ENCODE data around the gene SPACA7.

Gene SPACA7

DNA sequence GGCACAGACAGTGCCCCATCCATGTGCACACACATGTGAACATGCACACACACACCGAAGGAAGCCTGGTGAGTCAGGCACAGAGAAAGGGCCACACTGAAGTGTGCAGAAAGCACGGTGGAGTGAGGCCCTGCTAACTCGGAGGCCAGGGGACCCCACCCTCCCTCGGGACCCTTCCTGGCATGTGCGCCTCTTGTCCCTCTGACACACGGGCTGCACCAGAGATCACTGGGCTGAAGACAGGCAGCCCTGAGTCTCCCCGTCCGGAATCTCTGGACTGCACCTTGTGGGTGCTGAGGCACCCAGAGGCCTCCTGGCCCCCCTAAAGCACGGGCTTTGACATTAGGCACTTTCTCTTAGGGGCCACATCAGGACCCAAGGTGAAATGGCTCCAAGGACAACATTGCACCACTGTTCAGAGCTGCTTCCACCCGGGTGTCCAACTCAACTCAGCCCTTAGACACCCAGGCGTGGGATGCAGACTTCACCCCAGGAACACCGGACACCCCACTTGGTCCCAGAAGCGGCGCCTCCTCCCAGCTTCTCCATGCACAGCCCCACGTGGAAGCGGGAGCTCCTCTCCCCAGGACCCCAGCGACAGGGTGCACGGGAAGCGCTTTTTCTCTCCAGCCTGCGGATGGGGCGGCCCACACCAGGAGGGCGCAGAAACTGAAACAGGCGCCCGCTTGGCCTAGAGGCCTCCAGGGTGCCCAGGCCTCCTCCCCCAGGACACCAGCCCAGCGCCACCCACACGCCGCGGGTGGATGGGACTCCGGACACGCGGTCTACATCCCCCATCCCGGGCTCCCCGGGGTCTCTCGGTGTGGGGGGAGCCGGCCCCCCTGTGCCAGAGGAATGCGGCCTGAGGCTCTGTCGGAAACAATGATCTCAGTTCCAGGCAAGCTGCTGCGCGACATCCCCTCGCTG lies 90.2 kb downstream of the SPACA7 start:
- no peak for DNase-seq

DNA sequence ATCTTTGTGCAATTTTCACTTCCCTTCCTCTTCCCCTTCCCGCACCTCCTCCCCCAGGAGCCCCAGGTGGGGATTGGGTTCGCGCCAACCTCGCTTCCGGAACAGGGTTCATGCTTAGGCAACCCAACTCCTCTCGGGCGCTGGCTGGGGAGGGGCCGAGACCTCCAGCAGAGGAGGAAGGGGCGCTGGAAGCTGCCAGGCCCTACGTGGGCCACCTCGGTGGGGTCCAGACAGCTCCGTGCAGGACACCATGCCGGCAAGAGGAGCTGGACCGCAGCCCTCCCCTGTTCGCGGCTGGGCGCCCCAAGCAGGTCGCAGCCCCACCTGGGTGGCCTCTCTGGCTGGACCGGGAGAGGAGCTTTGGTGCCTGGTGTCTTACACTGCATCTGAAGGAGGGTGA lies 91.1 kb downstream of the SPACA7 start:
- DNase-seq: no peak

DNA sequence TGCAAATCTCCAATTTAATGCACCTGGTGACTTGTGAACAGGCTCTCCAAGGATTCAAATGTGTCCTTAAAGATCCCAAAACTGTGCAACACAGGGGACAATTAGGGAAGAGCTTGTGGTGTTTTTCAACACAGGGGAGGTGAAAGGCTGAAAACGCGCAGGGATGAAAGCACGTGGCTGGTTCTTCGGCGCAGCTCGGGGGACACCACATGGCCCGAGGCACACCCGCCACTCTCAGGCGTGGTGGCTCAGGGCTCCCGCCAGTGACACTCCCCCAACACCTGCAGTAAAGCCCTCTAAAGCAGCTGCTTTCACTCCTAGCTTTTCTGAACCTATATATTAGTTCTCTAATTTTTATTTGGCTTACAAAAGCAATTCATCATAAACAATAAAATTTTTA lies 91.9 kb downstream of the SPACA7 start:
- DNase-seq: no peak

DNA sequence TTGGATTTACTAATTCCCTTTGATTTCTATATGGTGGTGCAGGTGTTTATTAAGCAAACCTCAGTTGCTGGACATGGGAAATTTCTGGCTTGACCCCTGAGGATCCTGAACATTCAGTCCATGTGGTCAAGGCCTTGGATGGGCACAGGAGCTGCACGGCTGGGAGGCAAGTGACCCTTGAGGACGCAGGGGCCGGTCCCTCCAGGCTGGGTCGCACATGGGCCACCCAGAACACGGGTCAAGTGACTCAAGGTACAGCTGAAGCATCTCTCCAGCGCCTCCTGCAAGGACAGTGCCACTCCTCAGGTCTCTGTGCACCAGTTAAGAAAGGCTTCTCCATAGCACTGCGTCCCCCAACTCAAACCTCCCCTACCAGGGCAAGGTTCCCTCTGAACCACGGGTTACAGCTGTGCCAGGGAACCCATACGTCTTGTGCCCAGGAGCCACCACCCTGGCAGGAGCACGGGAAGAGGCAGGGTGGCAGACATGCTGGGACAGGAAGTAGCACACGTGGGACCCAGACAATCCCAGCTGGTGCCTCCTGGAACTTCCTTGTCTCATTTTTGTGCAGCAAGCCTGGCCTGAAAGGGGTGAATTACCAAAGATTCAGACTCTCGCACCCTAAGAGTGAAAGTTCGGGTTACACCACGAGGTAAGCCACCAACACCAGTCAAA lies 93.1 kb downstream of the SPACA7 start:
- DNase-seq: no peak

DNA sequence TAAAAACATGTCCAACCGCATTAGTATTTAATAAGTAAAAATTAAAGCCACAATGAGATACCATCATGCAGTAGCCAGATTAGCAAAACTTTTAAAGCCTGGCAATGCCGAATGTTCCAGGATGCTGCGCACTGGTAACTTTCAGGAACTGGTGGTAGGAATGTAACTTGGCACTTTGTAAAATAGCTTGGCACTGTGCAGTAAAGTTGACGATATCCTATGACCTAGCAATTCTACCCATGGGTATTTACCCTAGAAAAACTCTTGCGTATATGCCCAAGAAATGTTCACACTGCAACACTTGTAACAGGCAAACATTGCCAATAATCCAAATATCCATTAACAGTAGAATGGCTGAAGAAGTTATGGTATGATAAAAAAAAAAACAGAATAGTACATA lies 97.7 kb downstream of the SPACA7 start:
- DNase-seq: no peak

DNA sequence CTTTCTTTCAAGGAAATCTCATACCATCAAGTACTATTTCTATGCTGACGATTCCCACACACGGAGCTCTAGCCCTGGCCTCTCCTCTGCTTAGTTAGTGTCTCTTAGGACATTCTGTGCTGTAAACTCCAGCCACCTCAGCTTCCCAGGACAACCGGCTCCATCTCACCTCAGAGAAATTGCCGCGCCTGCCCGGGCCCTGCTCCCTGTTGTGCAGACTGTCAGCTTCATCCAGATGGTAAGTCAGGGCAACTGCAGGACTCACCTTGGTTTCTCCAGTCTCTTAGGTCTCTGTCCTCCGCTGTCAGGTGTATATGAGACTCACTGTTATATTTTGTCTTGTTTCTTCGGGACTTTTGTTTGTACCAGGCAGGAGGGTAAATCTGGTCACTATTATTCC lies 98.7 kb downstream of the SPACA7 start:
- DNase-seq: no peak

DNA sequence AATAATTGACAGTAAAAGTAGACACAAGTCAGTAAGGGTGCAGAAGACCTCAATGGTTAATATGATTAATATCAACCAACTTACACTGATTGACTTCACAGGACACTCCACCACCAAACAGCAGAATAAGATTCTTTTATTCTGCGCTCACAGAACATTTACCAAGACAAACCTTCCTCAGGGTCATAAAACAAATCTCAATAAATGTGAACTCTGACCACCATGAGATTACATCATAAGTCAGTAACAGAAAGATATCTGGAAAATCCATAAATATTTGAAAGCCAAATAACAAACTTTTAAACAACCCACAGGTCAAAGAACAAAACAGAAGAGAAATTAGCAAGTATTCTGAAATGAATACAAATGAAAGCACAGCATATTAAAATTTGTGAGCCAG lies 99.7 kb downstream of the SPACA7 start:
- no peak for DNase-seq

DNA sequence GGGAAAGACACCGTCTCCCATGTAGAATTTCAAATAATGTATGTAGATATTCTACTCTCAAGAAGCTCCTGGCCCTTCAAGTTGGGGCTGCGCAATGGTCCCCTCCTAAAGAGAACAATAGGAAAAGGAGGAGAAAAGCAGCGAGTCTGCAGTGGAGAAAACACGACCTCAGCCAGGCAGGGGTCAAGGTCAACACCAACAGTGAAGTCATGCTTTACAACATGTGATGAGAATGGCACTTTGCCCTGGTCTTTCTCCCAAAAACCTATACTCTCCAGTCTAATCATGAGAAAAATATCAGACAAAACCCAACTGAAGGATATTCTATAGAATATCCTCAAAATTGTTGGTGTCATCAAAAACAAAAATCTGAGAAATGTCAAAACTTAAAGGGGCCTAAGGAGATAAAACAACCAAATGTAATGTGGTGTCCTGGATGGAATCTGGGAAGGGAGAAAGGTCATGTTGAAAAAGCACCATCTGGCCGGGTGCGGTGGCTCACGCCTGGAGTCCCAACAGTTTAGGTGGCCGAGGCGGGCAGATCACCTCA lies 101.0 kb downstream of the SPACA7 start:
- DNase-seq: no peak

DNA sequence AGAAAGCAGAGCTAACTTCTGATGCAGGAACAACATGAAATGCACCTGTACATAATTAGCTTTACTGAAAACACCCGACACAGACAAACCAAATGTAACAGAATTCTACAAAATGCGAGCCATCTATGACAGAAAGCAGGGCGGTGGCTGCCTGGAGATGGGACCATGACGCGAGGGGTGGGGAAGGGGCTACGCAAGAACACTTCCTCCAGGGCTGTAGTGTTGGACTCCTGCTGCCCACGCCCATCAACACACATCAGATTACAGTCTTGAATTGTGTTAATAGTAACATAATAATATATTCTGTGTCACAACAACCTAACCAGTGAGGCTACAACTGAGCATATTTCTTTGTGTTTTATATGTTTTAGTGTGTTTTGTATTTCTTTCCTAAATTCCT lies 103.2 kb downstream of the SPACA7 start:
- no peak for DNase-seq

DNA sequence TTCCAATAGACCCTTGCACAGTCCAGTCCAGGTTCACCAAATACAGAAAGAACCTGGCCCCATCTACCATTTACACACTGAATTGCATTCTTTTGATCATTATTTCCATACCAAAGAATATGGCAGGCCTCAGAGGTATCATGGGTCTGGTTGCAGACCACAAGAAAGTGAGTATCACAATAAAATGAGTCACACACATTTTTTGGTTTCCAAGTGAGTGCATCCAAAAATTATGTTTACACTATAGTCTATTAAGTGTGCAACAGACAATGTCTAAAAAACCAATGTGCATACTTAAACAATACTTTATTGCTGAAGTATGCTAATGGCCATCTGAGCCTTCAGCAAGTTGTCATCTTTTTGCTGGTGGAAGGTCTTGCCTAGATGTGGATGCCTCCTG lies 105.3 kb downstream of the SPACA7 start:
- DNase-seq: no peak

DNA sequence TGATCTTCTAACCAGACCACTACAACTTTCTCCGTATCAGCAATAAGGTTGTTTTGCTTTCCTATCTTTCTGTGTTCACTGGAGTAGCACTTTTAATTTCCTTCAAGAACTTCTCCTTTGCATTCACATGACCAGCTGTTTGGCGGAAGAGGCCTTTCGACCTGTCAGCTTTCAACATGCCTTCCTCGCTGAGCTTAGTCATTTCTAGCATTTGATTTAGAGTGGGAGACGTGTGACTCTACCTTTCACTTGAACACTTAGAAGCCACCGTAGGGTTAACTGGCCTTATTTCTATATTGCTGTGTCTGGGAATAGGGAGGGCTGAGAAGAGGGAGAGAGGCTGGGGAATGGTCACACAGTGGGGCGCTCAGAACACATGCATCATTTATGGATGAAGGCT lies 107.1 kb downstream of the SPACA7 start:
- DNase-seq: no peak
